Fibroblast of skin of right biceps (primary cell): ENCODE data around the gene LGALS9.
"Not testable (repeated sequence)": the region's sequence is repeated elsewhere in the genome, so short reads cannot be mapped to it uniquely, and the experiment has no call there.

ENCODE experiments used
- DNase-seq: peaks from one replicate; pipeline ENCODE4 v3.0.0-alpha.2; 2013

The LGALS9 gene

GRCh38 chr17:27603880-27604794, 26.9 kb upstream of the LGALS9 start:
- DNase-seq = no peak

GRCh38 chr17:27605409-27605808, 25.6 kb upstream of the LGALS9 start:
- no peak for DNase-seq

GRCh38 chr17:27607521-27608091, 23.4 kb upstream of the LGALS9 start:
- no peak for DNase-seq

- no peak for DNase-seq
Observed at GRCh38 chr17:27608328-27609230, 22.4 kb upstream of the LGALS9 start.

- DNase-seq = no peak
Observed at GRCh38 chr17:27609611-27610303, 21.2 kb upstream of the LGALS9 start.

GRCh38 chr17:27610304-27610677, 20.7 kb upstream of the LGALS9 start:
- no peak for DNase-seq

- no peak for DNase-seq
Observed at GRCh38 chr17:27612160-27612770, 18.7 kb upstream of the LGALS9 start.

- no peak for DNase-seq
Observed at GRCh38 chr17:27613433-27613832, 17.6 kb upstream of the LGALS9 start.

- DNase-seq = no peak
Observed at GRCh38 chr17:27615121-27615520, 15.9 kb upstream of the LGALS9 start.

- no peak for DNase-seq
Observed at GRCh38 chr17:27616414-27616813, 14.6 kb upstream of the LGALS9 start.

GRCh38 chr17:27618417-27618816, 12.6 kb upstream of the LGALS9 start:
- DNase-seq = no peak

- DNase-seq = no peak
Observed at GRCh38 chr17:27620721-27621120, 10.3 kb upstream of the LGALS9 start.

GRCh38 chr17:27621536-27621935, 9.5 kb upstream of the LGALS9 start:
- DNase-seq = no peak

GRCh38 chr17:27621942-27622559, 8.9 kb upstream of the LGALS9 start:
- no peak for DNase-seq

GRCh38 chr17:27622986-27623385, 8.0 kb upstream of the LGALS9 start:
- no peak for DNase-seq

GRCh38 chr17:27623614-27624013, 7.4 kb upstream of the LGALS9 start:
- DNase-seq = no peak

GRCh38 chr17:27624539-27624938, 6.4 kb upstream of the LGALS9 start:
- DNase-seq = no peak

- no peak for DNase-seq
Observed at GRCh38 chr17:27625856-27626255, 5.1 kb upstream of the LGALS9 start.

- DNase-seq = no peak
Observed at GRCh38 chr17:27627514-27627913, 3.5 kb upstream of the LGALS9 start.

- DNase-seq = no peak
Observed at GRCh38 chr17:27628376-27628775, 2.6 kb upstream of the LGALS9 start.

- not testable (repeated sequence) for DNase-seq
Observed at GRCh38 chr17:27629260-27629659, 1.7 kb upstream of the LGALS9 start.

- DNase-seq = no peak
Observed at GRCh38 chr17:27631411-27631760, 398 bp downstream of the LGALS9 start.
